Measurements from ENCODE around the gene KISS1R. TPM values are rescaled to one million over a fixed set of nuclear protein-coding genes. Genes with fewer than 3 reads are reported as not detected.

The KISS1R gene
- total and polyA plus RNA-seq, 4 donors, result not detected

DNA sequence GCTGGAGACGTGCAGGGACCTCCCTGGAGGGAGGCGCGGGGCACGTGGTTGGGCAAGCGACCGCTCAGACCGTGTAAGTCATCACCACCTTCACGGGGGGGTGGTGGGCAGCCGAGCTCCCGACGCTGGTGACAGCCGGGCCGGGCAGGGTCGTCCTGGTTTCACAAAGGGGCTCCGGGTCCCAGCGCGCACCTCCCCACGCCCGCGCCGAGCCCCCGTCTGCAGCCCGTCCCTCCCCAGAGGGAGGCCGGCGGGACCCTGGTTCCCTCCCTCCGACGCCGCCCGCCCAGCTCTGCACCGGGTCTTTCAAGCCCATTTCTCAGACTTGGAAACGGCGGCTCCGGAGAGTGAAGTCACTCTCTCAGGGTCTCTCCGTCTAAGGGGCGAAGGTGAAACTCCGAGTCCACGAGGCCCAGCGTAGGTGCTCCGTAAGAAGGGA, 8.0 kb downstream of the KISS1R start:
- intact Hi-C loops (cut with DNase I), result loop anchor here in 1 of 2 donors (10.0 kb wide), 1 partner anchor 260 kb away; the partner anchor contains the start of gene RNF126
- ATAC-seq (ENCODE audit: low FRiP score) (peak; percentile 69), DNase-seq (peak; percentile 72 to 85)
- Histone ChIP-seq H3K27ac (ENCODE audit: low read depth in 1 of 2, low read length in 2 of 2) (no peak overlapping the region), H3K27me3 (ENCODE audit: control insufficient read depth in 1 of 2, insufficient read depth in 2 of 2, low read length in 1 of 2) (no peaks in the 10 kb centered on the region), H3K4me1 (ENCODE audit: control insufficient read depth in 1 of 2, insufficient read depth in 2 of 2, low read length in 2 of 2) (no peaks in the 10 kb centered on the region), H3K9me3 (ENCODE audit: control insufficient read depth, low read length) (no peaks in the 10 kb centered on the region), H3K4me3 (ENCODE audit: low read length in 2 of 2) (peak overlapping the region; percentile 77 to 90), H3K36me3 (ENCODE audit: control insufficient read depth in 1 of 2, insufficient read depth in 2 of 2, low read length in 1 of 2) (no peaks in the 10 kb centered on the region)
- WGBS, 2 donors, result 1% methylated on average over 39 of the region's 39 CpGs

- Histone ChIP-seq H3K27ac (ENCODE audit: low read depth in 1 of 2, low read length in 2 of 2) (no peak within 1 kb of the TSS), H3K27me3 (ENCODE audit: control insufficient read depth in 1 of 2, insufficient read depth in 2 of 2, low read length in 1 of 2) (no peaks in the 10 kb centered on the region), H3K4me1 (ENCODE audit: control insufficient read depth in 1 of 2, insufficient read depth in 2 of 2, low read length in 2 of 2) (no peaks in the 10 kb centered on the region), H3K4me3 (ENCODE audit: low read length in 2 of 2) (peak within 1 kb of the TSS; percentile 77 to 90), H3K36me3 (ENCODE audit: control insufficient read depth in 1 of 2, insufficient read depth in 2 of 2, low read length in 1 of 2) (no peaks in the 10 kb centered on the region), H3K9me3 (ENCODE audit: control insufficient read depth, low read length) (no peaks in the 10 kb centered on the region)
- intact Hi-C loops (cut with DNase I), result loop anchor here in 1 of 2 donors (10.0 kb wide), 1 partner anchor 261 kb away; the partner anchor contains the start of gene RNF126
- WGBS, 2 donors, result 0 to 1% methylated on average over 75 to 97 of the region's 97 CpGs
- peak; percentile 88 to 92 for DNase-seq
- peak; percentile 86 for ATAC-seq (ENCODE audit: low FRiP score)
Observed at GRCh38 chr19:925526-926322, 8.6 kb downstream of the KISS1R start, which contains the start of gene ARID3A. TSS of gene ARID3A (plus strand) at chr19:926035. CDS start at chr19:929529, 3,494 bp downstream.

GRCh38 chr19:926323-926588, 9.1 kb downstream of the KISS1R start:
- Histone ChIP-seq H3K27ac (ENCODE audit: low read depth in 1 of 2, low read length in 2 of 2) (no peak overlapping the region), H3K4me1 (ENCODE audit: control insufficient read depth in 1 of 2, insufficient read depth in 2 of 2, low read length in 2 of 2) (no peaks in the 10 kb centered on the region), H3K9me3 (ENCODE audit: control insufficient read depth, low read length) (no peaks in the 10 kb centered on the region), H3K4me3 (ENCODE audit: low read length in 2 of 2) (peak overlapping the region; percentile 77 to 90), H3K27me3 (ENCODE audit: control insufficient read depth in 1 of 2, insufficient read depth in 2 of 2, low read length in 1 of 2) (no peaks in the 10 kb centered on the region), H3K36me3 (ENCODE audit: control insufficient read depth in 1 of 2, insufficient read depth in 2 of 2, low read length in 1 of 2) (no peaks in the 10 kb centered on the region)
- ATAC-seq (ENCODE audit: low FRiP score) (no peak), DNase-seq (no peak)
- intact Hi-C loops (cut with DNase I), result loop anchor here in 1 of 2 donors (10.0 kb wide), 1 partner anchor 261 kb away; the partner anchor contains the start of gene RNF126
- 0% methylated on average over 14 to 21 of the region's 21 CpGs for WGBS, 2 donors

DNA sequence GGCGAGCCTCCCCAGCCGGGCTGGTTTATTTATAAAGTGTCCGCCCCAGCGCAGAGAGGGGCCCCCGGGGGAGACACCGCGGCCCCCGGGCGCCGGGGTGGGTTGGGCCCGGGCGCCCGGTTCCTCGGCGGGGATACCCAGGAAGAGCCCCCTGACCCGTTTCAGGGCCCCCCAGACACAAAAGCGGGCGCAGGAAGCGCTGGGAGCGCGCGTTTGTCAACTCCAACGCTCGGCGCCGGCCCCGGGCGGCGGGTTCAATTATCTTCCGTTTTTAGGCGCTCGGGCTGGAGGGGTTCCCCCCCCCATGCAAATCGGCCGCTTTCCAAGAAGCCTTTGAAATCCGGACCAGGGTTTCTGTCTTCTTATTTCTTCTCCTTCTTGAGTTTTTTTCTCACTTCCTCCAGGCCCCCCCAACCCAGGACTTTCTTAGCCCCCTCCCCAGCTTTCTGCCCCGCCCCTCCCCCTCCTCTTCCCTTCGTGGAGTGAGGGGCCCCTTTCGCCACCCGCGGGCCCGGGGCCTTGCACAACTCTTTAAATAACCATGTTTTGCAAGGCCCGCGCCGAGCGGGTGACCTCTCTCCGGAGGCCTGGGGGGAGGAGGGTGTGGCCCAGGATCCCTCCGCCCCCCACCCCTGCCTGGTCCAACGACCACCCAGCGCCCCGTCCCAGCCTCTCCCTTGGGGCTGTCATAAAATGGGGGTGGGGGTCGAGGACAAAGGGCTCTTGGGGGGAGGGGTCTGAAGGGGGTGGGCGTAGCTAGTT, 9.6 kb downstream of the KISS1R start:
- no peak overlapping the region for H3K27ac ChIP-seq (ENCODE audit: low read depth in 1 of 2, low read length in 2 of 2)
- ATAC-seq (ENCODE audit: low FRiP score), result no peak

DNA sequence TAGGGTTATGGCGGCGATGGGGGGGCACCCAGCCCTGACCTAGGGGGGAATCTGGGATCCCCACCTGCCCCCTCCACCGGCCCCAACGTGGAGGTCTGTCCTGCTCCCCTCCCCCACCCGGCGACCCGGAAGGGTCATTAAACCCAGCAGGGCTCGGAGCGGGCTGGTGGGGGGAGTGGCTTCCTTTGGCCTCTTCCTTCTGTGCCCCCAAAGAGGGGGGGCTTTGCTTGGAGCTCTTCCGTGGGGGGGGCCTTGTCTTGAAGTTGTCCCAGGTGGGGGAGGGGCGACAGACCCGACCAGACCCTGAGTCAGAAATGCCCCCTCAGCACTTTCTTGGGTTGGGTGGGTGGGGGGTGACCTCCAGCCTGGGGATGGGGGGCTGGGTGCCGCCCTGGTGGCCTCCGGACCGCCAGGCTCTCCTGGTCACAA, 10.2 kb downstream of the KISS1R start:
- Histone ChIP-seq H3K27me3 (ENCODE audit: control insufficient read depth in 1 of 2, insufficient read depth in 2 of 2, low read length in 1 of 2) (no peaks in the 10 kb centered on the region), H3K9me3 (ENCODE audit: control insufficient read depth, low read length) (no peaks in the 10 kb centered on the region), H3K4me3 (ENCODE audit: low read length in 2 of 2) (no peak overlapping the region), H3K36me3 (ENCODE audit: control insufficient read depth in 1 of 2, insufficient read depth in 2 of 2, low read length in 1 of 2) (no peaks in the 10 kb centered on the region), H3K4me1 (ENCODE audit: control insufficient read depth in 1 of 2, insufficient read depth in 2 of 2, low read length in 2 of 2) (no peaks in the 10 kb centered on the region), H3K27ac (ENCODE audit: low read depth in 1 of 2, low read length in 2 of 2) (no peak overlapping the region)
- WGBS, 2 donors, result 28% methylated on average over 12 to 15 of the region's 15 CpGs
- peak in 1 of 2 donors; percentile 60 for DNase-seq
- ATAC-seq (ENCODE audit: low FRiP score), result no peak
- intact Hi-C loops (cut with DNase I), result loop anchor here in 1 of 2 donors (10.0 kb wide), 1 partner anchor 263 kb away; the partner anchor contains the start of gene RNF126

More for the DNA sequence above, 9.6 kb downstream of the KISS1R start:
- peak; percentile 82 to 90 for DNase-seq
- H3K27me3 ChIP-seq (ENCODE audit: control insufficient read depth in 1 of 2, insufficient read depth in 2 of 2, low read length in 1 of 2), result no peaks in the 10 kb centered on the region
- WGBS, 2 donors, result 1 to 2% methylated on average over 44 to 52 of the region's 52 CpGs
- intact Hi-C loops (cut with DNase I), result loop anchor here in 1 of 2 donors (10.0 kb wide), 1 partner anchor 262 kb away; the partner anchor contains the start of gene RNF126
- H3K4me3 ChIP-seq (ENCODE audit: low read length in 2 of 2), result peak overlapping the region; percentile 77 to 90
- H3K4me1 ChIP-seq (ENCODE audit: control insufficient read depth in 1 of 2, insufficient read depth in 2 of 2, low read length in 2 of 2), result no peaks in the 10 kb centered on the region
- H3K36me3 ChIP-seq (ENCODE audit: control insufficient read depth in 1 of 2, insufficient read depth in 2 of 2, low read length in 1 of 2), result no peaks in the 10 kb centered on the region
- H3K9me3 ChIP-seq (ENCODE audit: control insufficient read depth, low read length), result no peaks in the 10 kb centered on the region

DNA sequence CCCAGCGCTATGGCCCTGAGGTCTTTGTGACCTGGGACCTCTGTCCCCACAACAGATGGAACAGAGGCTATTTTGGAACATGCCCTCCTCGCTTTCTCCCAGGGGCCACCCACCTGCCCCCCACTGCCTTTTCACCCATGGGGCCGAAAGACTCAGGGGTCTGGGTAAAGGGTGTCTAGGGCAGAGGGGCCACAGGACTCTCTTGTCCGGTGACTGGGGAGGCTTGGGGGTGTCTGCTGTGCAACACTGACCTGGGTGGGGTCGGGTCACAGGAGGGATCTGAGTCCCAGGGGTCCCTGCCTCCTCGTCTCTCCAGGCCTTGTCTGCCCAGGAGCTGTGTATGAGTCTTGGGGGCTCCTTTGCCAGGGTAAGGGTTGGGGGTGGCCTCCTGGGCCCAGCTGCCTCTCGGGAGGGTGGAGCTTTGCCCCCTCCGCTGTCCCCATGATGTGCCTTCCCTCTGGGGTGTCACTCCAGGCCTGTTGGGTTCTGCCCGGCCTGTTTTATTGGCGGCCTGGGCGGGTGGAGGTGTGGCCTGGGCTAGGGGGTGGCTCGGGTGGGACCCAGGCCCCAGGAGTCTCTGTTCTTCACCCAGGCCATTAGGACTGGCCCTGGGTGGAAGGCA, 10.8 kb downstream of the KISS1R start:
- no peaks in the 10 kb centered on the region for H3K9me3 ChIP-seq (ENCODE audit: control insufficient read depth, low read length)
- H3K27me3 ChIP-seq (ENCODE audit: control insufficient read depth in 1 of 2, insufficient read depth in 2 of 2, low read length in 1 of 2), result no peaks in the 10 kb centered on the region
- H3K36me3 ChIP-seq (ENCODE audit: control insufficient read depth in 1 of 2, insufficient read depth in 2 of 2, low read length in 1 of 2), result no peaks in the 10 kb centered on the region
- no peaks in the 10 kb centered on the region for H3K4me1 ChIP-seq (ENCODE audit: control insufficient read depth in 1 of 2, insufficient read depth in 2 of 2, low read length in 2 of 2)
- 89 to 93% methylated on average over 11 to 12 of the region's 12 CpGs for WGBS, 2 donors
- intact Hi-C loops (cut with DNase I), result loop anchor here in 1 of 2 donors (10.0 kb wide), 1 partner anchor 263 kb away; the partner anchor contains the start of gene RNF126
- ATAC-seq (ENCODE audit: low FRiP score) (no peak), DNase-seq (peak in 1 of 2 donors; percentile 45)
- H3K27ac ChIP-seq (ENCODE audit: low read depth in 1 of 2, low read length in 2 of 2), result no peak overlapping the region
- H3K4me3 ChIP-seq (ENCODE audit: low read length in 2 of 2), result no peak overlapping the region

DNA sequence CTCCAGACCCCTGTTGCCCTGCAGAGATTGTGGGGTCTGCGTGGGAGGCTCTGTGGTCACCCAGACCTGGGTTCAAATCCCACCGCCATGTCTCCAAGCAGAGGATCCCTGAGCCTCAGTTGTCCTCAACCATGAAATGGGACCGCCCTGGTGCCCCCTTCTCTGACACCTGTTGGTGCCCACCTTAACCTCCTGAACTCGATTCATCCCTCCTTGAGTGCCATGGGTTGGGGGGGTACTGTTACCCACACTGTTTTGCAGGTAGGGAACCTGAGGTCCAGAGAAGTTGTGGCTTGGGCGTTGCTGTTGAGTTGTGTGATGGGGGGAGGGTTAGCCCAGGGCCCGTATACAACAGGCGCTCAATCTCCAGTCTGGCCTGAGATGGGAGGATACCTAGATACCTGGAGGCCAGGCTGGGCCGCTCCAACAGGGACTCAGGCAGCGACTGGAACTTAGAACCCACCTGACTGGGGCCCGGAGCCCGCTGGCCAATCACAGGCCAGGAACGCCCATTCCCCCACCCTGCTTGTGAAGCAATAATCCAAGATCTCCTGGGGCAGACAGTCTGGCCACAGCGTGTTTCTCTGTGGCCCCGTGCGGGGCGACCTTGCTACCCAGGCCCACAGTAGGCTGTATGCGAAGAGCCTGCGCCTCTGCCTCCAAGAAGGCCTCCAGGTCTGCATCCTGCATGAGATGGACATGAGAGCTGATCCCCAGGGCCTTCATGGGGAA, 11.5 kb downstream of the KISS1R start:
- H3K27me3 ChIP-seq (ENCODE audit: control insufficient read depth in 1 of 2, insufficient read depth in 2 of 2, low read length in 1 of 2), result no peaks in the 10 kb centered on the region
- DNase-seq, result no peak
- intact Hi-C loops (cut with DNase I), result loop anchor here in 1 of 2 donors (10.0 kb wide), 1 partner anchor 264 kb away; the partner anchor contains the start of gene RNF126
- H3K4me1 ChIP-seq (ENCODE audit: control insufficient read depth in 1 of 2, insufficient read depth in 2 of 2, low read length in 2 of 2), result no peaks in the 10 kb centered on the region
- H3K36me3 ChIP-seq (ENCODE audit: control insufficient read depth in 1 of 2, insufficient read depth in 2 of 2, low read length in 1 of 2), result no peaks in the 10 kb centered on the region
- WGBS, 2 donors, result 93 to 94% methylated on average over 18 of the region's 18 CpGs
- H3K9me3 ChIP-seq (ENCODE audit: control insufficient read depth, low read length), result no peaks in the 10 kb centered on the region
- H3K4me3 ChIP-seq (ENCODE audit: low read length in 2 of 2), result no peak overlapping the region
- no peak overlapping the region for H3K27ac ChIP-seq (ENCODE audit: low read depth in 1 of 2, low read length in 2 of 2)
- no peak for ATAC-seq (ENCODE audit: low FRiP score)

Data from aorta (tissue), 5 donors.